ENCODE results near the gene DSG4. TPM values are rescaled to one million over a fixed set of nuclear protein-coding genes. Genes with fewer than 3 reads are reported as not detected.

Gene DSG4
- total RNA-seq, 4 donors from 2014 or later, result not detected

- no peaks in the 10 kb centered on the region for H3K4me1 ChIP-seq
- 81 to 82% methylated on average over 4 of the region's 4 CpGs for WGBS, 2 donors (ENCODE audit: low coverage in 1 of 2)
- in situ Hi-C loops (cut with MboI; ENCODE audit: low pct_ligation_motif_present in 1 of 4, low pct_unique_long_range_greater_than_20kb in 1 of 4, low sequenced_read_pairs in 3 of 4), result no loop called here
- intact Hi-C loops (cut with DNase I; ENCODE audit: low total_unique reads), result no loop called here
- no peak for DNase-seq
- H3K27me3 ChIP-seq, result no peaks in the 10 kb centered on the region
- H3K9me3 ChIP-seq, result no peaks in the 10 kb centered on the region
- TF ChIP-seq EP300 (IDR thresholded peaks at IDR 0.05; ENCODE audit: low read depth) (no peak), POLR2AphosphoS5 (IDR thresholded peaks at IDR 0.05) (no peak), CTCF (IDR thresholded peaks at IDR 0.05) (no peak), POLR2A (IDR thresholded peaks at IDR 0.05) (no peak)
- H3K36me3 ChIP-seq, result no peaks in the 10 kb centered on the region
- H3K4me3 ChIP-seq, result no peak overlapping the region
- no peak overlapping the region for H3K27ac ChIP-seq
These were observed 64.9 kb downstream of the DSG4 start for GRCh38 chr18:31441493-31441892.

- WGBS, 2 donors (ENCODE audit: low coverage in 1 of 2), result 72 to 83% methylated on average over 2 of the region's 2 CpGs
- Histone ChIP-seq H3K27ac (no peak overlapping the region), H3K4me3 (no peak overlapping the region), H3K36me3 (no peaks in the 10 kb centered on the region), H3K27me3 (no peaks in the 10 kb centered on the region), H3K9me3 (no peaks in the 10 kb centered on the region), H3K4me1 (no peaks in the 10 kb centered on the region)
- no peak for DNase-seq
- TF ChIP-seq CTCF (IDR thresholded peaks at IDR 0.05) (no peak), EP300 (IDR thresholded peaks at IDR 0.05; ENCODE audit: low read depth) (no peak), POLR2A (IDR thresholded peaks at IDR 0.05) (no peak), POLR2AphosphoS5 (IDR thresholded peaks at IDR 0.05) (no peak)
- intact Hi-C loops (cut with DNase I; ENCODE audit: low total_unique reads) (no loop called here), in situ Hi-C loops (cut with MboI; ENCODE audit: low pct_ligation_motif_present in 1 of 4, low pct_unique_long_range_greater_than_20kb in 1 of 4, low sequenced_read_pairs in 3 of 4) (no loop called here)
These were observed 67.6 kb downstream of the DSG4 start for GRCh38 chr18:31444142-31444541.

DNA sequence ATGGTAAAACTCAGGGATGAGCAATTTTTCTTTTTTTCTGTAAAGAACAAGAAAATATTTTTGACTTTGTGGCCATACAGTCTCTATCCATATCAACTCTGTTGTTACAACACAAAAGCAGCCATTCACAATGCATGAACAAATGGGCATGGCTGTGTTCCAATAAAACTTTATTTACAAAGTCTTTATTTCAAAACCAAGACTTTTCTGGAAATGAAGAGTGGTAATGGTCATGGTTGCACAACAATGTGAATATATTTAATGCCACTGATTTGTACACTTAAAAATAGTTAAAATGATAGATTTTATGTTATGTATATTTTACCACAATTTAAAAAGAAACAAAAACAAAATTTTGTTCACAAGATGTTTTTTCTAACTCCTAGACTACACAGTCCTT is 69.3 kb downstream of the DSG4 start:
- Histone ChIP-seq H3K4me3 (no peak overlapping the region), H3K27me3 (no peaks in the 10 kb centered on the region), H3K27ac (no peak overlapping the region), H3K4me1 (no peaks in the 10 kb centered on the region), H3K36me3 (no peaks in the 10 kb centered on the region), H3K9me3 (no peaks in the 10 kb centered on the region)
- TF ChIP-seq CTCF (IDR thresholded peaks at IDR 0.05) (no peak), POLR2AphosphoS5 (IDR thresholded peaks at IDR 0.05) (no peak), POLR2A (IDR thresholded peaks at IDR 0.05) (no peak), EP300 (IDR thresholded peaks at IDR 0.05; ENCODE audit: low read depth) (no peak)
- intact Hi-C loops (cut with DNase I; ENCODE audit: low total_unique reads) (no loop called here), in situ Hi-C loops (cut with MboI; ENCODE audit: low pct_ligation_motif_present in 1 of 4, low pct_unique_long_range_greater_than_20kb in 1 of 4, low sequenced_read_pairs in 3 of 4) (no loop called here)
- no peak for DNase-seq

- Histone ChIP-seq H3K27ac (no peak overlapping the region), H3K9me3 (no peaks in the 10 kb centered on the region), H3K27me3 (no peaks in the 10 kb centered on the region), H3K4me3 (no peak overlapping the region), H3K4me1 (no peaks in the 10 kb centered on the region), H3K36me3 (no peaks in the 10 kb centered on the region)
- in situ Hi-C loops (cut with MboI; ENCODE audit: low pct_ligation_motif_present in 1 of 4, low pct_unique_long_range_greater_than_20kb in 1 of 4, low sequenced_read_pairs in 3 of 4) (no loop called here), intact Hi-C loops (cut with DNase I; ENCODE audit: low total_unique reads) (no loop called here)
- no peak for TF ChIP-seq POLR2AphosphoS5 (IDR thresholded peaks at IDR 0.05)
- WGBS, 2 donors (ENCODE audit: low coverage in 1 of 2), result 86% methylated on average over 3 of the region's 3 CpGs
- no peak for DNase-seq
These were observed 70.3 kb downstream of the DSG4 start for GRCh38 chr18:31446854-31447253.

DNA sequence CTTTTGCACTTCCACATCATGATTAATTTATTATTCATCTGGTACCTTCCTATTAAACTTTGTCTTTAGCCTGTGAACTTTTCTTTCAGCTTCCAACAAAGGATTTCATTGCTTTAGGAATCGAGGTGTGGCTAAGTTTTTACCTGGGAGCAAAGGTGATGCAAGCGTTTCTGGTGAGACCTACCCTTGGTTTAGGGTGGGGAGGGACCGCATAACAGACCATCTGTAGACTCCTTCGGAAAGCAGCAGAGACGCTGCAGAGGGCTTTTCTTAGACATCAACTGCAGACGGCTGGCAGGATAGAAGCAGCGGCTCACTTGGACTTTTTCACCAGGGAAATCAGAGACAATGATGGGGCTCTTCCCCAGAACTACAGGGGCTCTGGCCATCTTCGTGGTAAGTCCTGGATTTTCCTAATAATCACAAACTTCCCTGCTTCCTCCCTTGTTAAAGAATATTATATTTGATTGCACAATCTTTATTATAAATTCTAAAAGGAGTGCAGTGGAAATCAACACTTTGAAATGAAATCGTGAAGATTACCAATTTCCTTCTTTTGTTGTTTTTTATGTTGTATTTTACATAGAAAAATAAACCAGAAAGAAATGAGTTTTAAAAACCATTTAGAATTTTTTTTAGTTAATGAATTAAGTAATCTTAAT is 71.1 kb downstream of the DSG4 start, which contains the start of gene DSG3:
DSG3 (plus strand) TSS at position 212 of the 662 bp plus-strand sequence; CDS start at position 349, 137 bp downstream.
- no peak for TF ChIP-seq CTCF (IDR thresholded peaks at IDR 0.05)
- TF ChIP-seq POLR2A (IDR thresholded peaks at IDR 0.05), result no peak
- TF ChIP-seq POLR2AphosphoS5 (IDR thresholded peaks at IDR 0.05), result no peak
- in situ Hi-C loops (cut with MboI; ENCODE audit: low pct_ligation_motif_present in 1 of 4, low pct_unique_long_range_greater_than_20kb in 1 of 4, low sequenced_read_pairs in 3 of 4), result no loop called here
- no peak for DNase-seq
- H3K4me3 ChIP-seq, result no peak within 1 kb of the TSS
- intact Hi-C loops (cut with DNase I; ENCODE audit: low total_unique reads), result no loop called here
- 38 to 59% methylated on average over 4 to 9 of the region's 9 CpGs for WGBS, 2 donors (ENCODE audit: low coverage in 1 of 2)
- H3K4me1 ChIP-seq, result no peaks in the 10 kb centered on the region
- H3K27me3 ChIP-seq, result no peaks in the 10 kb centered on the region
- H3K27ac ChIP-seq, result no peak within 1 kb of the TSS
- no peaks in the 10 kb centered on the region for H3K36me3 ChIP-seq
- no peaks in the 10 kb centered on the region for H3K9me3 ChIP-seq

All from transverse colon (tissue), 4 donors.